Measurements from ENCODE around the gene NAA30. TPM values are rescaled to one million over a fixed set of nuclear protein-coding genes. Genes with fewer than 3 reads are reported as not detected.

NAA30 gene
- total RNA-seq, 1 experiment from 2014 or later = 13.1 TPM

- Histone ChIP-seq H3K4me3 (ENCODE audit: low read depth in 2 of 2, low read length in 2 of 2) (no peak overlapping the region), H3K27me3 (ENCODE audit: control insufficient read depth, insufficient read depth, low read length) (no peaks in the 10 kb centered on the region), H3K36me3 (ENCODE audit: control insufficient read depth, insufficient read depth, low read length) (peaks cover 6% of the 10 kb centered on the region; the same call in 1 of the 2 replicates), H3K27ac (ENCODE audit: low read length) (no peak overlapping the region), H3K9me3 (ENCODE audit: control insufficient read depth, insufficient read depth, low read depth, low read length) (no peaks in the 10 kb centered on the region), H3K4me1 (ENCODE audit: control insufficient read depth, insufficient read depth, low read length) (peaks cover 7% of the 10 kb centered on the region; the same call in 1 of the 2 replicates)
- in situ Hi-C loops (cut with HindIII; ENCODE audit: low pct_unique_long_range_greater_than_20kb, low sequenced_read_pairs) (no loop called here), intact Hi-C loops (cut with micrococcal nuclease; ENCODE audit: unreplicated experiment) (no loop called here)
- CTCF ChIA-PET = no interaction called here
- POLR2A ChIA-PET = no interaction called here
- TF ChIP-seq SIN3A (IDR thresholded peaks at IDR 0.05; ENCODE audit: borderline replicate concordance, insufficient read depth, low read depth, low read length) = no peak
- no peak for TF ChIP-seq POLR2AphosphoS5 (IDR thresholded peaks at IDR 0.05; ENCODE audit: low read depth, low read length)
- no peak for TF ChIP-seq REST (IDR thresholded peaks at IDR 0.05; ENCODE audit: insufficient read depth in 1 of 2, low read depth in 2 of 2, low read length in 1 of 2)
- no peak for TF ChIP-seq CTCF (IDR thresholded peaks at IDR 0.05)
- TF ChIP-seq TCF7L2 (IDR thresholded peaks at IDR 0.05; ENCODE audit: low read depth, low read length) = no peak
- DNase-seq (ENCODE audit: low read depth, low spot score) = no peak
- no TSS peak for BruUV-seq (replicated peaks)
- ATAC-seq = no peak
These were observed 11.9 kb downstream of the NAA30 start for GRCh38 chr14:57402173-57402852.

- no TSS peak for BruUV-seq (replicated peaks)
- ChIA-PET CTCF (no interaction called here), POLR2A (no interaction called here)
- H3K9me3 ChIP-seq (ENCODE audit: control insufficient read depth, insufficient read depth, low read depth, low read length) = no peaks in the 10 kb centered on the region
- intact Hi-C loops (cut with micrococcal nuclease; ENCODE audit: unreplicated experiment) (no loop called here), in situ Hi-C loops (cut with HindIII; ENCODE audit: low pct_unique_long_range_greater_than_20kb, low sequenced_read_pairs) (no loop called here)
- DNase-seq (ENCODE audit: low read depth, low spot score) (no peak), ATAC-seq (no peak)
- H3K27ac ChIP-seq (ENCODE audit: low read length) = no peak overlapping the region
- no peak overlapping the region for H3K4me3 ChIP-seq (ENCODE audit: low read depth in 2 of 2, low read length in 2 of 2)
- no peak for TF ChIP-seq TCF7L2 (IDR thresholded peaks at IDR 0.05; ENCODE audit: low read depth, low read length)
- no peak for TF ChIP-seq CTCF (IDR thresholded peaks at IDR 0.05)
- no peak for TF ChIP-seq REST (IDR thresholded peaks at IDR 0.05; ENCODE audit: insufficient read depth in 1 of 2, low read depth in 2 of 2, low read length in 1 of 2)
- TF ChIP-seq POLR2AphosphoS5 (IDR thresholded peaks at IDR 0.05; ENCODE audit: low read depth, low read length) = no peak
- no peak for TF ChIP-seq SIN3A (IDR thresholded peaks at IDR 0.05; ENCODE audit: borderline replicate concordance, insufficient read depth, low read depth, low read length)
- H3K27me3 ChIP-seq (ENCODE audit: control insufficient read depth, insufficient read depth, low read length) = no peaks in the 10 kb centered on the region
- peaks cover 3% of the 10 kb centered on the region; the same call in 1 of the 2 replicates for H3K36me3 ChIP-seq (ENCODE audit: control insufficient read depth, insufficient read depth, low read length)
- H3K4me1 ChIP-seq (ENCODE audit: control insufficient read depth, insufficient read depth, low read length) = peaks cover 7% of the 10 kb centered on the region; the same call in 1 of the 2 replicates
These were observed 13.1 kb downstream of the NAA30 start for GRCh38 chr14:57403521-57403864.

All from Panc1 (cell line).